Stomach smooth muscle (tissue), 2 donors: ENCODE results near the gene RELN.

Source experiments
- H3K27ac ChIP-seq: one replicate; pipeline ENCODE4 v1.7.0; 2013; ENCODE audit warnings: mild to moderate bottlenecking, low read length, inconsistent platforms
- H3K27me3 ChIP-seq, 2 donors: one replicate each; pipeline ENCODE4 v1.7.0; 2013; ENCODE audit warnings: low read length in 2 of 2; ENCODE audit not compliant: insufficient read depth in 2 of 2, control insufficient read depth in 1 of 2
- H3K36me3 ChIP-seq, 2 donors: one replicate each; pipeline ENCODE4 v1.7.0; 2013; ENCODE audit warnings: low read length in 2 of 2; ENCODE audit not compliant: control insufficient read depth in 2 of 2, insufficient read depth in 2 of 2
- H3K4me1 ChIP-seq: one replicate; pipeline ENCODE4 v1.7.0; 2013; ENCODE audit warnings: low read length; ENCODE audit not compliant: control insufficient read depth, insufficient read depth
- H3K4me3 ChIP-seq, 2 donors: one replicate each; pipeline ENCODE4 v1.7.0; 2013; ENCODE audit warnings: low read length in 2 of 2
- H3K9ac ChIP-seq, 2 donors: one replicate each; pipeline ENCODE4 v1.7.0; 2013; ENCODE audit warnings: low read length in 2 of 2, mild to moderate bottlenecking in 1 of 2
- H3K9me3 ChIP-seq, 2 donors: one replicate each; pipeline ENCODE4 v1.7.0; 2013; ENCODE audit warnings: low read length in 2 of 2; ENCODE audit not compliant: control insufficient read depth in 2 of 2
- donor health status: healthy.
- donor health status: Pancreatic carcinoma.

The RELN gene

DNA sequence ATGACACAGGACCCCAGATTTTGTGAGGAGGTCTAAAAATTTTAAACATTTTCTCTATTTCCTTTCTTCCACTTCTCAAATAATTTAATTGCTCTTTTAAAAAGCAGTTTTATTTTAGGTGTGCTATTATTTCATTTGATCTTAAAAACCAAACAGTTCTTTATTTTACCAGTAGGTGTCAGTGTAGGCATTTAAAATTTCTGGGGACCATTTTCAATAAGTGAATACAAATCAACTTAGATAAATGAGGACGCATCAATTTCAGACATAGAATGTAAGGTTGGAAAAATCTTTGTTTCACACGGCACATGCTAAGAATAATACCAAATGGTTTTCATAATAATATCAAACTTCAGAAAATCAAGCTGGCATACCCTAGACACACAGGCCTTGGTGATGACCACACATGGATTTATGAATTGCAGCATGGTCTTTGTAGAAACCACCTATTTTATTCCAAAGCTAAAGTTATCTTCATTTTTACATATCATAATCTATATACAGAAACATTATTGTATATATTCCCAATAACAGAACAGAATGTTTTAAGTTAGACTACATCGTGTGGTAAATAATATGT lies 415.9 kb downstream of the RELN start:
- Histone ChIP-seq H3K27ac (no peak overlapping the region), H3K36me3 (no peaks in the 10 kb centered on the region), H3K27me3 (no peaks in the 10 kb centered on the region), H3K9me3 (no peaks in the 10 kb centered on the region), H3K4me1 (no peaks in the 10 kb centered on the region), H3K9ac (no peak overlapping the region), H3K4me3 (no peak overlapping the region)

DNA sequence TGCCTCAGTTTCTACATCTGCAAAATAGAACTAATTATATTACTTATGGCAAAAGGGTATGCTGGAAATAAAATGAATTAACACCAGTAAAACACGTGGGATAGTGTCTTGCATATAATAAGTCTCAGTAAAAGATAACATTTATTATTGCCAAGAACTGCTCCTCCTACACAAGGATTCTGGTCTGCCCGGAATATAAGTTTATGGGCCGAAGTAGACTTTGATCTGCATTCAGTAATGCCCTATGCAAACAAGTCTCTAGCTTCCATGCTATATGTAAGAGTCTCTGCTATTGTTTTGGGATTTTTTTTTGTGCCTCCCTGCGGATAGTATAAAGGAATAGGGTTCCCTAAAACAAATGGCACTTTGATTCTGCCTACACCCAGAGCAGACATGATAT lies 417.9 kb downstream of the RELN start:
- Histone ChIP-seq H3K9ac (no peak overlapping the region), H3K27me3 (no peaks in the 10 kb centered on the region), H3K36me3 (no peaks in the 10 kb centered on the region), H3K9me3 (no peaks in the 10 kb centered on the region), H3K4me1 (no peaks in the 10 kb centered on the region), H3K27ac (no peak overlapping the region), H3K4me3 (no peak overlapping the region)

DNA sequence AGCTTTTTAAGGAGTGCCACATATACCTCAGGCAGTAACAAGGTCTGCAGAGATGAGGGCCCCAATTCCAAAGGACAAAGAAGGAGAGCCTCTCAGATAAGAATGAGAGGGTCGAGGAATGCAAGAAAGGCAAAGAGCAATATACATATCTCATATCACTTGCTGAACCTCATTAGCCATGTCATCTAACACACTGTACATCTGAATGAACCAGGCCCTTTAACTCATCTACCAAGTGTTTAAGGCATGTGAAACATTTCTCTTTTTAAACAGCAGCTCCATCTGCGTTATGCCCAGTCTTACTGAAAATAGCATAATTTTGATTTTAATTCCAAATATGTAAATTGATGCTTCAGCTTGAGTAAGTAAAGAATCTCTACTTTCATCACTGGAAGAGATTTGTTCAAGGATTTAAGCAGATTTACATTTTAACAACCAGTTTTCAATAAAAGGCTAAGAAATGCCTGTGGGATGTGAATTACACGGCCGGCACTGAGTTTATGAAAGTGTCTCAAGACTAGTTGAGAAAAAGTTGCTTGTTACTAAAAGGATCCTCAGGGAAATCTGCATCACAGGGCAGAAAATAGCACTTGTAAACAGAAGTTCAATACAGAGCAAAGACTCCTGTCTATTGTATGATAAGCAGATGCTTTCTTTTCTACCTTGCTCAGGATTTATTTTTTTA lies 419.7 kb downstream of the RELN start:
- H3K36me3 ChIP-seq, result no peaks in the 10 kb centered on the region
- no peaks in the 10 kb centered on the region for H3K9me3 ChIP-seq
- no peak overlapping the region for H3K4me3 ChIP-seq
- H3K9ac ChIP-seq, result no peak overlapping the region
- no peak overlapping the region for H3K27ac ChIP-seq
- H3K4me1 ChIP-seq, result no peaks in the 10 kb centered on the region
- no peaks in the 10 kb centered on the region for H3K27me3 ChIP-seq

DNA sequence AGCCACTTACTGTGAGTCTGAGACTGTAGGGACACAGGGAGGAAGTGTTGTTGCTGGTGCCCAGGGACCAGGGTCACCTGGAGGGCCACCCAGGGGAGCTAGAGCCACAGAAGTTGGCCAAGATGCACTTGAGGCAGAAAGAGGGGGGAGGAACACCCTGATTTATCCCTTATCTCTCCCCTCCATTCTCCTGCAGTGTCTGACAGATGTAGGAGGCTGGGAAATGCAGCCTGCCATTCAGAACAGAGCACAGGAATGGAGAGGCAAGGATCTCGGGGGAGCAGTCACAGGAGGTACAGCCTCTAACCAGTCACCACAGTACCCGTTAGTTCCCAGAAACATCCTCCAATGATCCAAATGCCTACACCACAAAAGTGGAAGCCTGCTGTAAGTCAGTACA lies 425.0 kb downstream of the RELN start:
- no peaks in the 10 kb centered on the region for H3K27me3 ChIP-seq
- no peaks in the 10 kb centered on the region for H3K9me3 ChIP-seq
- H3K4me3 ChIP-seq, result no peak overlapping the region
- no peaks in the 10 kb centered on the region for H3K36me3 ChIP-seq
- H3K9ac ChIP-seq, result no peak overlapping the region
- H3K27ac ChIP-seq, result no peak overlapping the region
- H3K4me1 ChIP-seq, result no peaks in the 10 kb centered on the region

DNA sequence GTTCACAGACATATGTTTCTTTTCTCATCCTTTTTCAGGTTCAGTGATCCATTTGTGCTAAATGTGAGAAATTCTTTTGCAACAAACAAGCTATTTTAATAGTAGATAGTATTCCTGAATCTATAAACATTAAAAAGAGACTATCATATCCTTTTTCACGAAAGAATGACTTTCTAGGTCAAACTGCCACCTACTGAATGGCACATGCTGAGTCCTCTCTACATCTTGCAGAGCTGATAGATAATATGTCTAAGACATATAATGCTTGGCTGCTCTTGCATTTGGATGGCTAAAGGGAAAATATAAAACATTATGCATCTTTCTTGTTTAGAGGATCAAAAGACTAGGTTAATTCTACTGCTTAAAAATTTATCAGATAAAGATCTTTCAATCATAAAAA lies 429.3 kb downstream of the RELN start:
- Histone ChIP-seq H3K27ac (no peak overlapping the region), H3K9me3 (no peaks in the 10 kb centered on the region), H3K9ac (no peak overlapping the region), H3K36me3 (no peaks in the 10 kb centered on the region), H3K27me3 (no peaks in the 10 kb centered on the region), H3K4me3 (no peak overlapping the region), H3K4me1 (no peaks in the 10 kb centered on the region)

DNA sequence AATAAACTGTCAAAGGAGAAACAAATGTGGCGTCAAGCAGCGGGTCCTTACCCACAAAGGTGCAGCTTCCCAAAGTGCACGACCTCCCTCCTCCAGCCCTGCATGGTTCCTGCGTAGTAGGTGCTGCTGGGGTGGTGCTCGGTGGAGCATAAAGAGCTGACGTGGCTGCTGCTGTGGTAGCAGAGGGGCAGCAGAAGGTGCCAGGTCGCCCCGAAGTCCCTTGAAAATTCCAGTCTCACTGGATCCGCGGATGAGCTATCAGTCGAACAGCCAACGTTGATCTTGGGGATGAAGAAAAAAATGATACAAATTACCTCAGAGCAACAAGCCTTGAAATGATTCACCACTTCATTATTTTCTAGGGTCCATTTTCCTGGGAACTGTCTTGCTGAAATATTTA lies 438.4 kb downstream of the RELN start:
- Histone ChIP-seq H3K9ac (no peak overlapping the region), H3K27me3 (no peaks in the 10 kb centered on the region), H3K9me3 (no peaks in the 10 kb centered on the region), H3K4me3 (no peak overlapping the region), H3K4me1 (no peaks in the 10 kb centered on the region), H3K27ac (no peak overlapping the region), H3K36me3 (no peaks in the 10 kb centered on the region)

DNA sequence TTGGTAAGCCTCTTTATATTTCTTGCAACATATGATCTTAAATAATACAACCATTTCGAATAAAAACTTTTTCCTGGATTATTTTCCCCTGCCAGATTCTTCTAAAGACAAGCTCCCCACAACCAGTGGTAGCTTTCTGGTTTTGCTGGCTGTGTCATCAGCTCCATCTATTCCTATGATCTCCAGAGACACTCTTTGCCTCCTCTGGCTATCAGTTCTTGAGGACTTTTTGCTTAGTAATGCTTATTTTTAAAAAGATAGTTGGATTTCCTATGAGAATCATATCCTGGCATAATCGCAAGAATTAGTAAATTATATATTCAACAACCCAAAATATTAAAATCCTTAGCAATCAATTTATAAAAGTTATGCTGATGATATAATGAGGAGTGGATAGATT lies 439.7 kb downstream of the RELN start:
- Histone ChIP-seq H3K9ac (no peak overlapping the region), H3K4me3 (no peak overlapping the region), H3K4me1 (no peaks in the 10 kb centered on the region), H3K27me3 (no peaks in the 10 kb centered on the region), H3K36me3 (no peaks in the 10 kb centered on the region), H3K27ac (no peak overlapping the region), H3K9me3 (no peaks in the 10 kb centered on the region)

DNA sequence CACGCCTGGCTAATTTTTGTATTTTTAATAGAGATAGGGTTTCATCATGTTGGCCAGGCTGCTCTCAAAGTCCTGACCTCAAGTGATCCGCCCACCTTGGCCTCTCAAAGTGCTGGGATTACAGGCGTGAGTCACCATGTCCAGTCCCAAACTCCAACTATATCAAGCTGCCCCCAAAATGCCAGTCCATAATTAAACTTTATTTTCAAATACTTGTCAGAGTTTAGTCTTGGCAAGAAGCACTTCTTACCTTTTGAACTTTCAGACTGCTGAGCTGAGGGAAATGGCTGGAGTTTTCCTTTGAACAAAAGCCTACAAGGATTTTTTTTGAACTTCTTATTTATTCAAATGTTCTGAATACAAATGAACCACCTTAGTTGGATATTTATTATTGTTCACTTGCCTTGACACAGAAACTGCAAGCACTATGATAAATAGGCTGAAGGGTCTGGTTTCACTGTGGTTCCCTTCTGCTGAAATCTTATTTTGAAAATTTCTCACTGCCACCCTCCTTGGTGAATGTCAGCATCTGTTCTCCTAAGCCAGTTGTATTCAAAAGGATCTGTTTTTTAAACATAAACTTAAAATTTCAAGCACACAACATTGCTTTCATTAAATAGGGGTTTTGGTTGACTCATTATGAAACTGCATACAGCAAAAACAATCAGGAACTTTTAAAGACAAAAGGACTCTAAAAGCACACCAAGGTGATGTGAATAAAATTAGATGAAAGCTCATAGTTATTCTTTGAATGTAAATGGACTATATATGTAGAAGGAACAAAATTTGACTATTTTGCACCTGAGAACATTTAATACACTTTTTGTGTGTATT lies 441.8 kb downstream of the RELN start:
- H3K27ac ChIP-seq, result no peak overlapping the region
- no peaks in the 10 kb centered on the region for H3K4me1 ChIP-seq
- no peak overlapping the region for H3K9ac ChIP-seq
- H3K9me3 ChIP-seq, result no peaks in the 10 kb centered on the region
- H3K27me3 ChIP-seq, result no peaks in the 10 kb centered on the region
- H3K36me3 ChIP-seq, result no peaks in the 10 kb centered on the region
- H3K4me3 ChIP-seq, result no peak overlapping the region

DNA sequence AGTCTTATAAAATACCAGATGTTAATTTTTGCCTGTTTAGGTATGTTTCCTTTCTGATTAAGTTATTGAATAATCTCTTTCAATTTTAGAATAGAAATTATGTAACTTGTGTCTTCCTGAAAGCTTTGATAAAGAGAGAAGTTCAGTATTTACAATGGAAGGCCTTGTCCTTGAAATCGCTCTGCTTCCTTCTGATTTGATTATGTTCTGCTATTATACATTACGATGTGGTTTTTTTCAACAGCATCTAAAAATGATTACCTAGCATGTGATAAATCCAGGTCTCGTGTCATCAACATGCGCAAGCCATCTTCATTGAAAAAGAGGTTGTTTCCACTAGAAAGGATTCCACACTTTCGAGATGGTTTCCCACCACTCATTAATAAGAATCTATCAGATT lies 447.0 kb downstream of the RELN start:
- H3K27me3 ChIP-seq, result no peaks in the 10 kb centered on the region
- no peaks in the 10 kb centered on the region for H3K9me3 ChIP-seq
- no peak overlapping the region for H3K4me3 ChIP-seq
- no peaks in the 10 kb centered on the region for H3K36me3 ChIP-seq
- no peaks in the 10 kb centered on the region for H3K4me1 ChIP-seq
- no peak overlapping the region for H3K9ac ChIP-seq
- H3K27ac ChIP-seq, result no peak overlapping the region

DNA sequence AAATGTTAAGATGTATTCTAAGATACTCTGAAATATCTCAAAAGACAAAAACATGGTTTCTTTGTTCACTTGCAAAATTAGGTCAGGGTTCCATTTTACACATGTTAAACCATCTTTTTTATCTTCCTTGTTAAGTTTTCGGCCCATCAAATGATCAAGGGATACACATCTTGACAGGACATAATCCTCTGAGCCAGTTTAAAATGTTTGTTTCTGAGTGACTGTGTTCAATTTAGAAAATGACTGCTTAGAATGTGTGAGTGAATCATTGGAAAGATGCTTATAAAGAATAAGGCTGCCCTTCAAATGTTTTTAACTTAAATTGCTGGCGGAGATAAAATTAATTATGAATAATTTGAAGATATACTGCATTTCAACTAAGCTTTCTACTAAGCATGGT lies 447.5 kb downstream of the RELN start:
- Histone ChIP-seq H3K9ac (no peak overlapping the region), H3K4me3 (no peak overlapping the region), H3K9me3 (no peaks in the 10 kb centered on the region), H3K4me1 (no peaks in the 10 kb centered on the region), H3K27ac (no peak overlapping the region), H3K27me3 (no peaks in the 10 kb centered on the region), H3K36me3 (no peaks in the 10 kb centered on the region)

DNA sequence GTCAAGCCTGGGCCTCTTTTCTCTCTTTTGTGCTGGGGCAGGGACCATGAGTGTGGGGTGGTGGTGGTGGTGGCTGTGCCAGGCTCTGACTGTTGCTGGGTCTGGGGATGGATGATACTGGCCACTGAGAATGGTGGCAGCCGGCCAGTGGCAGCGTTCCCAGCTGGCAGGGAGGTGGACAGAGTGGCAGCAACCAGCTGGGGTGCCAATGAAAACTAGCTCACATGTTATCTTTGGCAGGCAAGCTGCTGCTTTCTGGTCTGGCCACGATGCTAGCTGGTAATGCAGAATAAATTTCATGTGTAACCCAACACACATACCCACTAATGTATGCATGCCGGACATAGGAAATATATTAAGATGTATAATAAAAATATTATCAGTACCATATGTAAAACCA lies 448.4 kb downstream of the RELN start:
- Histone ChIP-seq H3K27me3 (no peaks in the 10 kb centered on the region), H3K4me3 (no peak overlapping the region), H3K9me3 (no peaks in the 10 kb centered on the region), H3K27ac (no peak overlapping the region), H3K36me3 (no peaks in the 10 kb centered on the region), H3K4me1 (no peaks in the 10 kb centered on the region), H3K9ac (no peak overlapping the region)
